ENCODE results near the gene TIFAB.

DNA sequence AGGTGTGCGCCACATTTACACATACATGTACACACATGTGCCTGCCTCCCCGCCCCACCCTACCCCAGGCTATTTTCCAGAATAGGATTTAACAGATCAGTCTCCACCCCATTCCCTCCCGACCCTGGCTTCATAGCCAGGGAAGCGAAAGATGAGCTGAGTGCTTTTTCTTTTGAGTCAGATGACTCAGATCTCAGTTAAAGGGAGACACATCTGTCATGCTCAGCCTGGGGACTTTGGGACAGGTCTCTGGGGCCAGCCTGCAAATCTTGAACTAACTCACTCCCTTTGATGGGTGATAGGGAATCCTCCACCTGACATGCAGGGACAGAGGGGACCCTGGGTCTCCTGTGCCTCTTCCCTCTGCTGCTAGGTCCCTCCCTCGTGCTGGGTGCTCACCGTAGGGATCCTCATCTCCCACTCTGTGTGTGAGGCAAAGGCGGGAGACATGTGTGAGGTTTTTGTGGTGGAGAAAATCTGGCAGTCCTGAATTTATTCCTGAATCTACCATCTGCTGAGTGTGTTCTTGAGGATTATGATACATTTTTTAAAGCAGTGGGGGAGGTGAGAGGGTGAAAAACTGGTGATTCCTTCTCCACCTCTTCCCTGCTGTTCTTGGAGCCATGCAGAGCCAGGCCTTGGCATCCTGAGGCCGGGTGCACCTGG, 46.0 kb upstream of the TIFAB start:
- TF ChIP-seq, protein P1, sequence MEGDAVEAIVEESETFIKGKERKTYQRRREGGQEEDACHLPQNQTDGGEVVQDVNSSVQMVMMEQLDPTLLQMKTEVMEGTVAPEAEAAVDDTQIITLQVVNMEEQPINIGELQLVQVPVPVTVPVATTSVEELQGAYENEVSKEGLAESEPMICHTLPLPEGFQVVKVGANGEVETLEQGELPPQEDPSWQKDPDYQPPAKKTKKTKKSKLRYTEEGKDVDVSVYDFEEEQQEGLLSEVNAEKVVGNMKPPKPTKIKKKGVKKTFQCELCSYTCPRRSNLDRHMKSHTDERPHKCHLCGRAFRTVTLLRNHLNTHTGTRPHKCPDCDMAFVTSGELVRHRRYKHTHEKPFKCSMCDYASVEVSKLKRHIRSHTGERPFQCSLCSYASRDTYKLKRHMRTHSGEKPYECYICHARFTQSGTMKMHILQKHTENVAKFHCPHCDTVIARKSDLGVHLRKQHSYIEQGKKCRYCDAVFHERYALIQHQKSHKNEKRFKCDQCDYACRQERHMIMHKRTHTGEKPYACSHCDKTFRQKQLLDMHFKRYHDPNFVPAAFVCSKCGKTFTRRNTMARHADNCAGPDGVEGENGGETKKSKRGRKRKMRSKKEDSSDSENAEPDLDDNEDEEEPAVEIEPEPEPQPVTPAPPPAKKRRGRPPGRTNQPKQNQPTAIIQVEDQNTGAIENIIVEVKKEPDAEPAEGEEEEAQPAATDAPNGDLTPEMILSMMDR (IDR thresholded peaks at IDR 0.05) = no peak
- TF ChIP-seq POLR2A (IDR thresholded peaks at IDR 0.05) = no peak
- no peak for TF ChIP-seq POLR2AphosphoS5 (IDR thresholded peaks at IDR 0.05)
